GM18873 (cell line): ENCODE results near the gene DUSP22.
A peak's percentile ranks its signal among the peaks of the same experiment; 100 is the strongest.
"Not testable (repeated sequence)": the region's sequence is repeated elsewhere in the genome, so short reads cannot be mapped to it uniquely, and the experiment has no call there.

ENCODE experiments used
- ATAC-seq: cut with Tn5 transposase; IDR thresholded peaks from one replicate; pipeline ENCODE4 v1.9.1; 2021; ENCODE audit warnings: mild to moderate bottlenecking, moderate library complexity, moderate number of reproducible peaks; ENCODE audit not compliant: unreplicated experiment, low FRiP score

DUSP22 gene

DNA sequence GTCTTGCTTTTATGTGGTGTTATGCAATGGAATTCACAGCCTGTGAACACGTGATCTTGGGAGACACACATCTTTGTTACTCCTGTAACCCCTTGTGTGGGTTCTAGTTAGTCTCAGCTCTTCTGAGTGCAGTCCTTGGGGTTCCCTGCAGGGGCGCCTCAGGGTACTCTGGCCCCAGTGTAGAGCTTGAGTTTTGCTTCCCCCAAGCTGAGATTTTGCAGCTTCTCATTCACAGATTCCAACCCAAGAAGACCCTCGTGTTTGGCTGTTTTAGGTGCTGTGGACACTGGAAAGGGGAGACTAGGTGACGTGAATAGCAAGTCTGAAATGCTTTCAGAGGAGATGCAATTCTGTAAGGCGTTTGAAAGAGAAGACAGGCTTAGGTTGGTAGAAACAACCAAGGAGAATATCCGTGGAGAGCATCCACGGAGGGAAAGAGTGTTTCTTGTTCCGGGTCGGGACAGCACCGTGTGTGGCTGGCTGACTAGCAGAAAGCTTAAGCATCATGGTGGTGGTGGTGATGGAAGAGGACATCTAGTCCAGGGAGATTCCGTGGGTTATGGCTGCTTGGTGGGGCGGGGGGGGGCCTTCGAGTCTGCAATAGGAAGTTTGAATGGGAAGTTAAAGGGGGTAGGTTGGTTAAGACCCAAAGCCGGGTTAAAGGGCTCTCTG, 30.1 kb downstream of the DUSP22 start:
- no peak for ATAC-seq

DNA sequence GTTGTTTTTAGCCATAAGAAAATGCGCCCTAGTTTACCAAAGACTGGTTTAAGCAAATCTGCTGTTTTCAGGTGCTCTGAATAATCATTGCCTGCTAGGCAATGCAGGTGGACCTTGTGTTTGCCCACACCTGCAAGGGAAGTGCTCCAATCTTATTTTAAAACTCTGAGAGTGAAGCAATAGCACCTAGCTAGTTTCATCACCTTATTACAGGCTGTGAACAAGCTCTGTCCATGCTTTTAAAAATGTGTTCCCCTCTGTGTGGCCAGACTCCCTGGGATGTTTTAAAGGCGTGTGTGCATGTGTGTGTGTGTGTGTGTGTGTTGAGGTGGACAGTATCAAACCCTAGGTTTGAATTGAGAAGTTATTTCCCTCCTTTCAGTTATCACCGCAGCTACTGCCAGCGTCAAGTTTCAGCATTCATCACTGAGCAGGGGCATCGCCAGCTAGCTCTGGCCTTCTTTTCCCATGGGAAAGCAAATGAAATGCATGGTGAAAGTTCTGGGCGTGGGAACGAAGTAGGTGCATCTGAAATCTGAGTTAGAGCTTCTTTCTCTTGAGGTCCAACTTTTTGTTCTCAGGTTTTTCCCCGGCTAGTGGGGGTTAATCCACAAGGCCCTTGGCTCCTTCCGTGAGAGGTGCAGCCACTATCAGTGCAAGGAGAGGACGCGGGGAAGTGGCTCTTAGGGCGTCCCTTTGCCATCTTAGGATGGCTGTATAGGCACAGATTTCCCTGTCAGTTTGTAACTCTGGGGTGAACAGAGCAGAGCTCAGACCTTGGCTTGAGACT, 30.8 kb downstream of the DUSP22 start:
- ATAC-seq: no peak

- no peak for ATAC-seq
Measured at GRCh38 chr6:323730-324088, 31.4 kb downstream of the DUSP22 start.

DNA sequence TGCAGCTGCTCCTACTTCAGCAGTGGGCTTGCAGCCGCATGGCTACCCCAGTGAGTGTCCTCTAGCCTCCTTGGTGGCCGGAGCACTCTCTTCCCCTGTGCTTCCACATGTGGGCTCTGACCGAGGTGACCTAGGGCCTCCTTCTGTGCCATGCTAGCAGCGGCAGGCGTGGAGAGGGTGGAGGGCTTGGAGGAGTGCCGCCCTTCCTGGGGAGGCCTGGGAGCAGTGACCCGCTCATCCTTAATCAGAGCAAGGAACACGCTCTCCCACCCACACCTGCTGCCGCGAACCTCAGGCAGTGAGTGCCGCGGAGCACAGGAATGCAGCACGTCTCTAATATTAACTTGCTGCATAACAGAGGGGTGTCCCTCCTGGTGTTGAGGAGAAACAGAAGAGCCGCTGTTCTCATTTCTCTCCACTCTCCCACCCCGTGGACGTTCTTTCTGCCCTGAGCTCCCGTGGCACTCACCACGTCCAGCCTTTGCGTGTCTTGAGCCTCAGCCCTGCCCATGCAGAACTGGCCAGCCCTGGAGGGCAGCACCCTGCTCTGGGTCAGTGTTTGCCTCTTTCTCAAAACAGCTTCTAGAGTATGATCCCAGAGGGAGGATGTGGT, 31.9 kb downstream of the DUSP22 start:
- no peak for ATAC-seq

- ATAC-seq: no peak
Measured at GRCh38 chr6:324729-325125, 32.4 kb downstream of the DUSP22 start.

DNA sequence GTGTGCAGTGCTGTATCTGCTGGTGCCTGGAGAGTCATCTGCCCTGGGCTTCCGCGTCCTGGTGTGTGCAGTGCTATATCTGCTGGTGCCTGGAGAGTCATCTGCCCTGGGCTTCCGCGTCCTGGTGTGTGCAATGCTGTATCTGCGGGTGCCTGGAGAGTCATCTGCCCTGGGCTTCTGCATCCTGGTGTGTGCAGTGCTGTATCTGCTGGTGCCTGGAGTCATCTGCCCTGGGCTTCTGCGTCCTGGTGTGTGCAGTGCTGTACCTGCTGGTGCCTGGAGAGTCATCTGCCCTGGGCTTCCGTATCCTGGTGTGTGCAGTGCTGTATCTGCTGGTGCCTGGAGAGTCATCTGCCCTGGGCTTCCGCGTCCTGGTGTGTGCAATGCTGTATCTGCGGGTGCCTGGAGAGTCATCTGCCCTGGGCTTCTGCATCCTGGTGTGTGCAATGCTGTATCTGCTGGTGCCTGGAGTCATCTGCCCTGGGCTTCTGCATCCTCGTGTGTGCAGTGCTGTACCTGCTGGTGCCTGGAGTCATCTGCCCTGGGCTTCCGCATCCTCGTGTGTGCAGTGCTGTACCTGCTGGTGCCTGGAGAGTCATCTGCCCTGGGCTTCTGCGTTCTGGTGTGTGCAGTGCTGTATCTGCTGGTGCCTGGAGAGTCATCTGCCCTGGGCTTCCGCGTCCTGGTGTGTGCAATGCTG, 33.0 kb downstream of the DUSP22 start:
- not testable (repeated sequence) for ATAC-seq

DNA sequence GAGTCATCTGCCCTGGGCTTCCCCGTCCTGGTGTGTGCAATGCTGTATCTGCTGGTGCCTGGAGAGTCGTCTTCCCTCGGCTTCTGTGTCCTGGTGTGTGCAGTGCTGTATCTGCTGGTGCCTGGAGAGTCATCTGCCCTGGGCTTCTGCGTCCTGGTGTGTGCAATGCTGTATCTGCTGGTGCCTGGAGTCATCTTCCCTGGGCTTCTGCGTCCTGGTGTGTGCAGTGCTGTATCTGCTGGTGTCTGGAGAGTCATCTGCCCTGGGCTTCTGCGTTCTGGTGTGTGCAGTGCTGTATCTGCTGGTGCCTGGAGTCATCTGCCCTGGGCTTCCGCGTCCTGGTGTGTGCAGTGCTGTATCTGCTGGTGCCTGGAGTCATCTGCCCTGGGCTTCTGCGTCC, 33.8 kb downstream of the DUSP22 start:
- ATAC-seq: not testable (repeated sequence)

DNA sequence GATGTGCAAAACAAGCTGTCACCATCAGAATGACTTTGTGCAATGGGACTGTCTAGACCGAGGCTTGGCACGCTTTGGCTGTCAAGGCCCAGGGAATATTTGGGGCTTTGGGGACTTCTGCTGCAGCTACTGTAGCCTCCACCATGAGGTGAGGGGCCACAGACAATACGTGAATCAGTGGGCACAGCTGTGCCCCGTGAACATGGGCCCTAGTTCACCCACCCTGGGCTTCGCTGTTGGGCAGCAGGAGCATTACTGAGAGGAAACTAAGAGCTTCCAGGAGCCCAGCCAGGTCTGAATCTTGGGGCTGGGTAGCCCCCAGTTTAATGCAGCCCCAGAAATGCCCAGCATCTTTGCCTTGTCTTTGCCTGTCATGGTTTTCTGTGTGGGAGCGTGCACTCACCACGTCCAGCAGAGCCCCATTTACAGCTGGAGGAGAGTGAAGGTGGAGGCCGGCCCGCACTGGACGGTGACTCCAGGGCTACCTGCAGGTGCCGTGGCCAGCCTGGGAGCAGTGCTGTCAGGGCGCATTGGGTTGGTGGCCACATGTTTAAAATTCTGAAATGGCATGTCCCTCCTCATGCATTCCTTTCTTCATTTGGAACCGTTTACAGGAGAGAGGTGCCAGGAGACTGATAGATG, 34.7 kb downstream of the DUSP22 start:
- ATAC-seq: no peak

- no peak for ATAC-seq
Measured at GRCh38 chr6:327538-328116, 35.3 kb downstream of the DUSP22 start.

- peak; percentile 81 for ATAC-seq
Measured at GRCh38 chr6:328136-328670, 35.9 kb downstream of the DUSP22 start.

GRCh38 chr6:328924-329323, 36.6 kb downstream of the DUSP22 start:
- ATAC-seq: no peak

DNA sequence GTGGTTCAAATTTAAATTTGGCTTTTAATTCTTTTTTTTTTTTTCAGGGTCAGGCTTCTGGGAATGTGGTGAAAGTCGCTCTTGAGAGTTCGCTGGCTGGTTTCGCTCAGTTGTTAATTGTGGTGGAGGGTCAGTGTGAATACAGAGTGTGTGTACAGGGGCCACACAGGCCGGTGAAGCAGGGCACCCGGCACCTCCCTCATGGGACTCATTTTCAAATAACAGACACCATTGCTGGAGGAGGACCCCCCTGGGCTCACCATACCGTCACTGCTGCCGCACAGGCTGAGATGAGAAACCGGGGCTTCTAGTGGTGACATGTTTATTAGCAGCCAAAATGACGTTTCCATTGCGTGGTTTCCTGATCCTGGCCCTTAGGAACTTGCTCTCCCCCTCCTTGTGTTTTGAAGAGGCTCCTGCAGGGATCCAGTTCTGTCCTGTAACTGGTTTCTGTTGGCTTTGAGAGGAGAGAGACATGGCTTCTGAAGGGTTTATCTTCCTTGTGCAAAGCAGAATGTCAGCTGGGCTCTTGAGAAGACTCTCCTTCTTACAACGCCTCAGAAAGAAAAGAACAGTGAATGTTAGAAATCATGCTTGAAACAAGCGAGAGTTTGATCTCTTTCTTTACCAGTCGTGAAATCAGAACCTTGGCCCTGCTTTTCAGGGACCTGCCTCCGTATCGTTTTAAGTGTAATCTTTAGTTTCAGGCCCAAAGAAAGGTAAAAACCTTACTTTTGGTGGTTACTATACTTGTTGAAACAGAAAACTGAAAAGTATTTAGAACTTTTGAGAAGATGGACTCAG, 37.8 kb downstream of the DUSP22 start:
- no peak for ATAC-seq

DNA sequence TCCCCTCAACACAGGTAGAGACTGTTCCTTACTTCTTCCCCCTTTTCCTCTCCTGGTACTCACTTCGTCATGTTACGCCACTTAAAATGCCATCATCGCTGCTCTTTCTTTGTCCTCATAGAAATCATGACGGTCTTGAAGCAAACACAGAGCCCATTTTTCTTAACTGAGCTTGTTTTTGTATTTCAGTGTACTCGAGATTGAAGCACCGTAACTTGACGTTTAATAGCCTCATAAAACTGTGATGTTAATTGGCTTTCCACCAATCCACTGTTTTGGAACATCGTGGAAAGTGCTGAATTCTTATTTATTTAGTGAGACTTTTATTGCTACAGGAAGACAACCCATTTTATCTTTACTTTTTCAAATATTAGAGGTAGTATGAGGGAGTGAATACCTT, 38.7 kb downstream of the DUSP22 start:
- ATAC-seq: no peak

GRCh38 chr6:331622-332521, 39.6 kb downstream of the DUSP22 start:
- peak; percentile 40 for ATAC-seq

DNA sequence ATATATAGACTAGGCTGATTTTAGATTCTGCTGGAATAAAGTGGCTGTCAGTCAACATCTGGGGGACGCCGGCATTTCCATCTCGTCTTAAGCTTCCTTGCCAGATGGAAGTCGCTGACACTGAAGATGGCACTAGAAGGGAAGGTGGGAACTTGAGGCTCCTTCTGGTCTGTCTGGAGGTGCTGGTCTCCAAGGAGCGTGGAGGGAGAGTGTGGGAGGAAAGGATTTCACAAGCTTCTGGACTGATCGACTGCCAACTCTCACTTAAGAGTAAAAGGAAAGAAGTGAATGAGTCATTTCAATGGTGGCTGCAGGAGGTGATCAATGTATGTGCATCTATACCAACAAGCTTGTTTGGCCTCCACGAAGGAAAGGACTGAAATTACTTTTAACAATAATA, 40.4 kb downstream of the DUSP22 start:
- no peak for ATAC-seq

GRCh38 chr6:333379-334002, 41.2 kb downstream of the DUSP22 start:
- no peak for ATAC-seq

- no peak for ATAC-seq
Measured at GRCh38 chr6:334536-335510, 42.5 kb downstream of the DUSP22 start.
